Osteoblast (primary cell): ENCODE measurements around the gene PLXNB1. TPM values are rescaled to one million over a fixed set of nuclear protein-coding genes. Genes with fewer than 3 reads are reported as not detected.

Experiments
- DNase-seq: peaks from one replicate; pipeline ENCODE4 v3.0.0; 2011; ENCODE audit warnings: low spot score, mixed read lengths; ENCODE audit not compliant: insufficient read length; ENCODE audit errors: missing footprints
- H2AFZ ChIP-seq: 2 replicates; pipeline ENCODE4 v1.6.0; 2011; ENCODE audit warnings: mild to moderate bottlenecking, low read length
- H3K27ac ChIP-seq: 2 replicates; pipeline ENCODE4 v1.5.1; 2011; ENCODE audit warnings: mild to moderate bottlenecking, low read depth, low read length, moderate library complexity
- H3K27me3 ChIP-seq: 2 replicates; pipeline ENCODE4 v1.6.0; 2012; ENCODE audit warnings: mild to moderate bottlenecking, control low read depth, inconsistent platforms, low read length, moderate library complexity; ENCODE audit not compliant: insufficient read depth
- H3K36me3 ChIP-seq: 2 replicates; pipeline ENCODE4 v1.5.1; 2011; ENCODE audit warnings: mild to moderate bottlenecking, low read length, control low read depth, moderate library complexity; ENCODE audit not compliant: insufficient read depth
- H3K4me1 ChIP-seq: 2 replicates; pipeline ENCODE4 v1.5.1; 2011; ENCODE audit warnings: mild to moderate bottlenecking, low read length, control low read depth, moderate library complexity; ENCODE audit not compliant: insufficient read depth
- H3K4me2 ChIP-seq: 2 replicates; pipeline ENCODE4 v1.6.0; 2011; ENCODE audit warnings: mild to moderate bottlenecking, low read length; ENCODE audit not compliant: insufficient read depth
- H3K4me3 ChIP-seq: fragments of 200-600 bp; sonication (generic); 3 replicates; pipeline ENCODE4 v1.5.1; 2012; ENCODE audit warnings: mild to moderate bottlenecking, low read length, inconsistent platforms; ENCODE audit not compliant: insufficient read depth
- H3K79me2 ChIP-seq: 2 replicates; pipeline ENCODE4 v1.6.0; 2012; ENCODE audit warnings: mild to moderate bottlenecking, low read length, control low read depth, inconsistent platforms; ENCODE audit not compliant: insufficient read depth
- H3K9me3 ChIP-seq: 2 replicates; pipeline ENCODE4 v1.5.1; 2011; ENCODE audit warnings: low read depth, low read length, control low read depth
- H4K20me1 ChIP-seq: 2 replicates; pipeline ENCODE4 v1.6.0; 2012; ENCODE audit warnings: mild to moderate bottlenecking, low read length, control low read depth; ENCODE audit not compliant: insufficient read depth
- CTCF ChIP-seq: IDR thresholded peaks from 2 replicates; pipeline ENCODE4 v1.5.1; 2011; ENCODE audit warnings: mild to moderate bottlenecking, low read depth, low read length, moderate library complexity; ENCODE audit errors: extremely low read depth
- total RNA-seq: library from RNA; depleted of rRNA; stranded (reverse); fragments of >200 nt; gene quantifications from 2 replicates; pipeline ENCODE4 v1.2.3, GENCODE V29; 2012

PLXNB1 gene
- total RNA-seq, 1 donor, result 33.7 TPM

GRCh38 chr3:48419597-48419996 is 10.3 kb downstream of the PLXNB1 start:
- Histone ChIP-seq H3K4me1 (no peaks in the 10 kb centered on the region), H3K4me3 (no peak overlapping the region), H3K36me3 (no peaks in the 10 kb centered on the region), H3K79me2 (no peaks in the 10 kb centered on the region), H3K27me3 (no peaks in the 10 kb centered on the region), H3K4me2 (no peak overlapping the region), H3K27ac (no peak overlapping the region), H2AFZ (no peak overlapping the region), H3K9me3 (no peaks in the 10 kb centered on the region), H4K20me1 (peaks cover 4% of the 10 kb centered on the region)
- no peak for DNase-seq
- no peak for TF ChIP-seq CTCF

- DNase-seq, result peak; percentile 67
- H3K27ac ChIP-seq, result no peak overlapping the region
- no peaks in the 10 kb centered on the region for H3K9me3 ChIP-seq
- no peak overlapping the region for H3K4me3 ChIP-seq
- no peaks in the 10 kb centered on the region for H3K79me2 ChIP-seq
- TF ChIP-seq CTCF, result no peak
- H3K27me3 ChIP-seq, result no peaks in the 10 kb centered on the region
- H4K20me1 ChIP-seq, result peaks cover 4% of the 10 kb centered on the region
- no peaks in the 10 kb centered on the region for H3K4me1 ChIP-seq
- no peak overlapping the region for H2AFZ ChIP-seq
- H3K36me3 ChIP-seq, result no peaks in the 10 kb centered on the region
- no peak overlapping the region for H3K4me2 ChIP-seq
These were observed 10.7 kb downstream of the PLXNB1 start for GRCh38 chr3:48419149-48419548.

GRCh38 chr3:48418651-48419050 is 11.2 kb downstream of the PLXNB1 start:
- Histone ChIP-seq H3K4me1 (no peaks in the 10 kb centered on the region), H3K36me3 (no peaks in the 10 kb centered on the region), H3K9me3 (no peaks in the 10 kb centered on the region), H3K27ac (no peak overlapping the region), H3K4me2 (no peak overlapping the region), H4K20me1 (peaks cover 4% of the 10 kb centered on the region), H3K4me3 (no peak overlapping the region), H3K79me2 (no peaks in the 10 kb centered on the region), H2AFZ (no peak overlapping the region), H3K27me3 (no peaks in the 10 kb centered on the region)
- DNase-seq, result peak; percentile 68
- no peak for TF ChIP-seq CTCF

- no peak for TF ChIP-seq CTCF
- no peaks in the 10 kb centered on the region for H3K79me2 ChIP-seq
- H3K27ac ChIP-seq, result no peak overlapping the region
- H4K20me1 ChIP-seq, result peaks cover 1% of the 10 kb centered on the region
- H3K4me3 ChIP-seq, result no peak overlapping the region
- no peaks in the 10 kb centered on the region for H3K36me3 ChIP-seq
- peak; percentile 81 for DNase-seq
- H3K4me1 ChIP-seq, result no peaks in the 10 kb centered on the region
- H2AFZ ChIP-seq, result no peak overlapping the region
- no peaks in the 10 kb centered on the region for H3K9me3 ChIP-seq
- no peaks in the 10 kb centered on the region for H3K27me3 ChIP-seq
- H3K4me2 ChIP-seq, result no peak overlapping the region
These were observed 11.7 kb downstream of the PLXNB1 start for GRCh38 chr3:48418140-48418539.
